Neural cell (in vitro differentiated cells): ENCODE measurements around the gene ADGRG7. TPM values are rescaled to one million over a fixed set of nuclear protein-coding genes. Genes with fewer than 3 reads are reported as not detected.

ENCODE experiments used
- H2AFZ ChIP-seq: fragments of 200-600, 300-800 bp; sonication (generic), shearing (Covaris generic); 2 replicates; pipeline ENCODE4 v1.6.0; 2014; ENCODE audit warnings: low read depth, mild to moderate bottlenecking, antibody characterized with exemption, low read length, moderate library complexity
- H3F3A ChIP-seq: fragments of 200-600 bp; shearing (Covaris generic); 2 replicates; pipeline ENCODE4 v1.6.1; 2016; ENCODE audit warnings: mild to moderate bottlenecking, moderate library complexity, mixed read lengths, antibody characterized with exemption, low read length; ENCODE audit not compliant: insufficient read depth, poor library complexity, severe bottlenecking
- H3K27ac ChIP-seq: fragments of 200-600, 300-800 bp; sonication (generic), shearing (Covaris generic); 2 replicates; pipeline ENCODE4 v1.5.1; 2014; ENCODE audit warnings: mild to moderate bottlenecking, low read length, moderate library complexity
- H3K27me3 ChIP-seq: fragments of 300-800, 200-600 bp; sonication (generic), shearing (Covaris generic); 2 replicates; pipeline ENCODE4 v1.6.0; 2014; ENCODE audit warnings: mild to moderate bottlenecking, low read depth, low read length, moderate library complexity; ENCODE audit not compliant: insufficient read depth
- H3K36me3 ChIP-seq: fragments of 300-800, 200-600 bp; sonication (generic), shearing (Covaris generic); 2 replicates; pipeline ENCODE4 v1.5.1; 2014; ENCODE audit warnings: mild to moderate bottlenecking, antibody characterized with exemption, low read length, moderate library complexity; ENCODE audit not compliant: insufficient read depth
- H3K4me2 ChIP-seq: fragments of 300-800, 200-600 bp; sonication (generic), shearing (Covaris generic); 2 replicates; pipeline ENCODE4 v1.6.0; 2014; ENCODE audit warnings: mild to moderate bottlenecking, low read length
- H3K4me3 ChIP-seq: fragments of 300-800, 200-600 bp; sonication (generic), shearing (Covaris generic); 2 replicates; pipeline ENCODE4 v1.5.1; 2014; ENCODE audit warnings: mild to moderate bottlenecking, low read length, moderate library complexity
- H3K79me2 ChIP-seq: fragments of 200-600 bp; shearing (Covaris generic); replicated peaks from 2 replicates; pipeline ENCODE4 v1.6.0; 2014; ENCODE audit warnings: mild to moderate bottlenecking, low read length, moderate library complexity; ENCODE audit not compliant: insufficient read depth
- H3K9ac ChIP-seq: fragments of 300-800, 200-600 bp; sonication (generic), shearing (Covaris generic); 2 replicates; pipeline ENCODE4 v1.6.1; 2016; ENCODE audit warnings: mild to moderate bottlenecking, low read length, mixed read lengths
- H3K9me2 ChIP-seq: fragments of 200-600 bp; shearing (Covaris generic); 2 replicates; pipeline ENCODE4 v1.6.1; 2016; ENCODE audit warnings: mild to moderate bottlenecking, low read length, mixed read lengths; ENCODE audit not compliant: insufficient read depth
- H3K9me3 ChIP-seq: fragments of 200-600, 300-800 bp; sonication (generic), shearing (Covaris generic); 2 replicates; pipeline ENCODE4 v1.6.1; 2016; ENCODE audit warnings: mild to moderate bottlenecking, mixed run types, low read length, moderate library complexity, mixed read lengths
- H4K20me1 ChIP-seq: fragments of 200-600 bp; shearing (Covaris generic); 2 replicates; pipeline ENCODE4 v1.6.1; 2016; ENCODE audit warnings: mild to moderate bottlenecking, mixed run types; ENCODE audit not compliant: insufficient read depth
- CTCF ChIP-seq: fragments of 450-650 bp; IDR thresholded peaks from 2 replicates; pipeline ENCODE4 v1.5.1; 2014; ENCODE audit warnings: antibody characterized with exemption, mild to moderate bottlenecking, moderate library complexity; ENCODE audit not compliant: poor library complexity, severe bottlenecking
- EP300 ChIP-seq: fragments of 450-650 bp; conservative IDR thresholded peaks from 2 replicates; pipeline ENCODE4 v1.6.1; 2014; ENCODE audit warnings: antibody characterized with exemption, mild to moderate bottlenecking, moderate library complexity; ENCODE audit not compliant: poor library complexity, severe bottlenecking
- EZH2 ChIP-seq: fragments of 200-600, 300-800 bp; shearing (Covaris generic), sonication (generic); IDR thresholded peaks from 2 replicates; pipeline ENCODE4 v1.6.1; 2014; ENCODE audit warnings: antibody characterized with exemption, low read length, borderline replicate concordance, mild to moderate bottlenecking; ENCODE audit not compliant: insufficient read depth, poor library complexity, severe bottlenecking
- MXI1 ChIP-seq: fragments of 450-650 bp; conservative IDR thresholded peaks from 2 replicates; pipeline ENCODE4 v1.6.1; 2014; ENCODE audit warnings: antibody characterized with exemption, mild to moderate bottlenecking; ENCODE audit not compliant: poor library complexity, severe bottlenecking
- POLR2AphosphoS5 ChIP-seq: IDR thresholded peaks from 2 replicates; pipeline ENCODE4 v1.6.1; 2012
- RAD21 ChIP-seq: fragments of 450-650 bp; conservative IDR thresholded peaks from 2 replicates; pipeline ENCODE4 v1.6.1; 2014; ENCODE audit warnings: antibody characterized with exemption, mild to moderate bottlenecking, moderate library complexity
- REST ChIP-seq: IDR thresholded peaks from 2 replicates; pipeline ENCODE4 v1.6.1; 2012; ENCODE audit warnings: borderline replicate concordance
- SMC3 ChIP-seq: fragments of 450-650 bp; conservative IDR thresholded peaks from 2 replicates; pipeline ENCODE4 v1.6.1; 2014; ENCODE audit warnings: antibody characterized with exemption, mild to moderate bottlenecking, moderate library complexity; ENCODE audit not compliant: poor library complexity
- TAF1 ChIP-seq: IDR thresholded peaks from 2 replicates; pipeline ENCODE4 v1.6.1; 2012; ENCODE audit warnings: low read depth
- polyA plus RNA-seq: library from polyadenylated mRNA; depleted of rRNA; stranded (reverse); fragments of >200 nt; gene quantifications from 2 replicates; pipeline ENCODE4 v1.2.3, GENCODE V29; 2014

ADGRG7 gene
- polyA plus RNA-seq, 1 donor from 2014 or later = not detected

- Histone ChIP-seq H3K36me3 (no peaks in the 10 kb centered on the region), H3F3A (no peaks in the 10 kb centered on the region), H3K79me2 (no peaks in the 10 kb centered on the region), H3K4me3 (no peak overlapping the region), H3K27ac (no peak overlapping the region), H3K9ac (no peak overlapping the region), H2AFZ (no peak overlapping the region), H3K9me2 (no peaks in the 10 kb centered on the region), H3K9me3 (no peaks in the 10 kb centered on the region), H3K27me3 (no peaks in the 10 kb centered on the region), H3K4me2 (no peak overlapping the region), H4K20me1 (no peaks in the 10 kb centered on the region)
- no peak for TF ChIP-seq EP300
- TF ChIP-seq SMC3 = no peak
- TF ChIP-seq EZH2 = no peak
- no peak for TF ChIP-seq POLR2AphosphoS5
- TF ChIP-seq RAD21 = no peak
- no peak for TF ChIP-seq REST
- TF ChIP-seq CTCF = no peak
- no peak for TF ChIP-seq MXI1
- no peak for TF ChIP-seq TAF1
Observed at GRCh38 chr3:100693225-100693624, 83.8 kb downstream of the ADGRG7 start.

GRCh38 chr3:100695696-100696095 lies 86.3 kb downstream of the ADGRG7 start:
- no peaks in the 10 kb centered on the region for H3K36me3 ChIP-seq
- H2AFZ ChIP-seq = no peak overlapping the region
- H3K27me3 ChIP-seq = no peaks in the 10 kb centered on the region
- H3K9me3 ChIP-seq = no peaks in the 10 kb centered on the region
- no peak overlapping the region for H3K9ac ChIP-seq
- H3K27ac ChIP-seq = no peak overlapping the region
- no peaks in the 10 kb centered on the region for H4K20me1 ChIP-seq
- no peaks in the 10 kb centered on the region for H3K79me2 ChIP-seq
- H3K4me3 ChIP-seq = no peak overlapping the region
- H3K4me2 ChIP-seq = no peak overlapping the region
- TF ChIP-seq EZH2 = no peak
- no peaks in the 10 kb centered on the region for H3F3A ChIP-seq
- no peaks in the 10 kb centered on the region for H3K9me2 ChIP-seq

GRCh38 chr3:100696161-100696560 lies 86.8 kb downstream of the ADGRG7 start:
- Histone ChIP-seq H3K9me2 (no peaks in the 10 kb centered on the region), H2AFZ (no peak overlapping the region), H3K79me2 (no peaks in the 10 kb centered on the region), H3F3A (no peaks in the 10 kb centered on the region), H3K27me3 (no peaks in the 10 kb centered on the region), H3K36me3 (no peaks in the 10 kb centered on the region), H3K9me3 (no peaks in the 10 kb centered on the region), H3K4me3 (no peak overlapping the region), H3K9ac (no peak overlapping the region), H3K4me2 (no peak overlapping the region), H3K27ac (no peak overlapping the region), H4K20me1 (no peaks in the 10 kb centered on the region)
- TF ChIP-seq CTCF = no peak
- no peak for TF ChIP-seq REST
- no peak for TF ChIP-seq RAD21
- TF ChIP-seq MXI1 = no peak
- no peak for TF ChIP-seq EZH2
- TF ChIP-seq POLR2AphosphoS5 = no peak
- TF ChIP-seq EP300 = no peak
